Ecto neural progenitor cell (in vitro differentiated cells): ENCODE results near the gene ZMIZ1.
"Not testable (repeated sequence)": the region's sequence is repeated elsewhere in the genome, so short reads cannot be mapped to it uniquely, and the experiment has no call there.

Source experiments
- DNase-seq: peaks from one replicate; pipeline ENCODE4 v3.0.0-alpha.2; 2018; ENCODE audit warnings: low spot score

ZMIZ1 gene

GRCh38 chr10:79029478-79030390 is 39.0 kb upstream of the ZMIZ1 start:
- DNase-seq = no peak

GRCh38 chr10:79030705-79031104 is 38.1 kb upstream of the ZMIZ1 start:
- DNase-seq = no peak

GRCh38 chr10:79031723-79032122 is 37.0 kb upstream of the ZMIZ1 start:
- DNase-seq = no peak

GRCh38 chr10:79034271-79034876 is 34.4 kb upstream of the ZMIZ1 start:
- DNase-seq = no peak

GRCh38 chr10:79036416-79036815 is 32.4 kb upstream of the ZMIZ1 start:
- not testable (repeated sequence) for DNase-seq

- DNase-seq = no peak
These were observed 30.5 kb upstream of the ZMIZ1 start for GRCh38 chr10:79038104-79038840.

- DNase-seq = peak; percentile 78
These were observed 29.9 kb upstream of the ZMIZ1 start for GRCh38 chr10:79038841-79039201.

GRCh38 chr10:79042639-79043411 is 25.9 kb upstream of the ZMIZ1 start:
- DNase-seq = no peak

- no peak for DNase-seq
These were observed 24.6 kb upstream of the ZMIZ1 start for GRCh38 chr10:79044036-79044632.

- DNase-seq = no peak
These were observed 23.9 kb upstream of the ZMIZ1 start for GRCh38 chr10:79044846-79045245.

- DNase-seq = no peak
These were observed 23.1 kb upstream of the ZMIZ1 start for GRCh38 chr10:79045566-79046175.

GRCh38 chr10:79046326-79046725 is 22.4 kb upstream of the ZMIZ1 start:
- no peak for DNase-seq

GRCh38 chr10:79046741-79047583 is 21.8 kb upstream of the ZMIZ1 start:
- no peak for DNase-seq

- no peak for DNase-seq
These were observed 21.2 kb upstream of the ZMIZ1 start for GRCh38 chr10:79047584-79047874.

- DNase-seq = no peak
These were observed 20.7 kb upstream of the ZMIZ1 start for GRCh38 chr10:79047875-79048638.

GRCh38 chr10:79048639-79049550 is 19.9 kb upstream of the ZMIZ1 start:
- no peak for DNase-seq

- DNase-seq = no peak
These were observed 18.6 kb upstream of the ZMIZ1 start for GRCh38 chr10:79049931-79050895.
